CD4-positive, alpha-beta T cell treated with Interleukin-6 for 4 hours (primary cell): ENCODE measurements around the gene CRYBG1.
A peak's percentile ranks its signal among the peaks of the same experiment; 100 is the strongest.

ENCODE experiments used
- DNase-seq: peaks from one replicate; pipeline ENCODE4 v3.0.0-alpha.2; 2020; ENCODE audit warnings: mixed read lengths

Gene CRYBG1

GRCh38 chr6:106360410-106360988 lies at the start of gene CRYBG1:
Gene CRYBG1 (plus strand): TSS chr6:106360717. CDS start chr6:106360909, 192 bp downstream.
- DNase-seq = peak; percentile 71

- peak; percentile 6 for DNase-seq
Observed at GRCh38 chr6:106315765-106316374, 44.6 kb upstream of the CRYBG1 start.

- no peak for DNase-seq
Observed at GRCh38 chr6:106316375-106316766, 44.1 kb upstream of the CRYBG1 start.

- no peak for DNase-seq
Observed at GRCh38 chr6:106318061-106318460, 42.5 kb upstream of the CRYBG1 start.

- DNase-seq = no peak
Observed at GRCh38 chr6:106318851-106319250, 41.7 kb upstream of the CRYBG1 start.

- DNase-seq = no peak
Observed at GRCh38 chr6:106321940-106322339, 38.6 kb upstream of the CRYBG1 start.

- DNase-seq = no peak
Observed at GRCh38 chr6:106324726-106325335, 35.7 kb upstream of the CRYBG1 start.

GRCh38 chr6:106325336-106326178 lies 35.0 kb upstream of the CRYBG1 start, which contains the start of gene ATG5:
Gene ATG5 (minus strand): TSS chr6:106325760. CDS start chr6:106316208, 9,552 bp downstream.
- peak; percentile 99 for DNase-seq

- DNase-seq = peak; percentile 61
Observed at GRCh38 chr6:106334646-106335448, 25.7 kb upstream of the CRYBG1 start.

- DNase-seq = peak; percentile 49
Observed at GRCh38 chr6:106339334-106340029, 21.0 kb upstream of the CRYBG1 start.

- no peak for DNase-seq
Observed at GRCh38 chr6:106347219-106347618, 13.3 kb upstream of the CRYBG1 start.

- DNase-seq = no peak
Observed at GRCh38 chr6:106356378-106356777, 4.1 kb upstream of the CRYBG1 start.

GRCh38 chr6:106359959-106360409 lies 533 bp upstream of the CRYBG1 start:
- DNase-seq = no peak

GRCh38 chr6:106360989-106361430 lies 493 bp downstream of the CRYBG1 start:
- DNase-seq = peak; percentile 27

GRCh38 chr6:106363401-106364138 lies 3.1 kb downstream of the CRYBG1 start:
- DNase-seq = no peak

- no peak for DNase-seq
Observed at GRCh38 chr6:106369739-106370138, 9.2 kb downstream of the CRYBG1 start.

- DNase-seq = no peak
Observed at GRCh38 chr6:106370639-106371038, 10.1 kb downstream of the CRYBG1 start.

- DNase-seq = no peak
Observed at GRCh38 chr6:106372838-106373501, 12.5 kb downstream of the CRYBG1 start.

- DNase-seq = no peak
Observed at GRCh38 chr6:106373502-106374239, 13.2 kb downstream of the CRYBG1 start.
